ENCODE measurements around the gene SEMA6B.

DNA sequence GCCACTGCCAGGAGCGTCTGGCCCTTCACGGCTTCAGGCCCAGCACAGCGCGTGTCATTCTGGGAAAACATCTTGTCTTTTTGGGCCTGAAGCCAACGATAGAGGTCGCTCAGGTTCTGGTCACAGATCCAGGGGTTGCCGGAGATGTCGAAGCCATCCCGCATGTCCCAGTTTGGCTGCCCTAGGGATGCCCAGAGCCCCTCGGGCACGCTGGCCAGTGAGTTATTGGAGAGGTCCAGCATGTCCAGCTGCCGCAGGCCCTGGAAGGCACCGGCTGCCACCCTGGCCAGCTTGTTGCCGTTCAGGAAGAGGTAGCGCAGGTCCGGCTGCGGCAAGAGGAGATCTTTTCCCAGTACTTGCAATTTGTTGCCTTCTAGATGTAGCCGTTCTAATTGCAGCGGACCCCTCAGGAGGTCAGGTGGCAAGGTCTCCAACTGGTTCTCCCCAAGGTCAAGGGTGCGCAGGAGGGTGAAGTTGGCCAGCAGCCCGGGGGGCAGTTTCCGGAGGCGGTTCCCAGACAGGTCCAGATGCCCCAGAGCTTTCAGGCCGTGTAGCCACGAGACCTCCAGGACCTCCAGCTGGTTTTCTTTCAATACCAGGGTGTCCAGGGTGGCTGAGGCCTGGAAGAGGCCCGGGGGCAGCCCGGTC lies 21.4 kb downstream of the SEMA6B start:
- TF ChIP-seq EP300 (IDR thresholded peaks at IDR 0.05) = no peak
- TF ChIP-seq, protein P1, sequence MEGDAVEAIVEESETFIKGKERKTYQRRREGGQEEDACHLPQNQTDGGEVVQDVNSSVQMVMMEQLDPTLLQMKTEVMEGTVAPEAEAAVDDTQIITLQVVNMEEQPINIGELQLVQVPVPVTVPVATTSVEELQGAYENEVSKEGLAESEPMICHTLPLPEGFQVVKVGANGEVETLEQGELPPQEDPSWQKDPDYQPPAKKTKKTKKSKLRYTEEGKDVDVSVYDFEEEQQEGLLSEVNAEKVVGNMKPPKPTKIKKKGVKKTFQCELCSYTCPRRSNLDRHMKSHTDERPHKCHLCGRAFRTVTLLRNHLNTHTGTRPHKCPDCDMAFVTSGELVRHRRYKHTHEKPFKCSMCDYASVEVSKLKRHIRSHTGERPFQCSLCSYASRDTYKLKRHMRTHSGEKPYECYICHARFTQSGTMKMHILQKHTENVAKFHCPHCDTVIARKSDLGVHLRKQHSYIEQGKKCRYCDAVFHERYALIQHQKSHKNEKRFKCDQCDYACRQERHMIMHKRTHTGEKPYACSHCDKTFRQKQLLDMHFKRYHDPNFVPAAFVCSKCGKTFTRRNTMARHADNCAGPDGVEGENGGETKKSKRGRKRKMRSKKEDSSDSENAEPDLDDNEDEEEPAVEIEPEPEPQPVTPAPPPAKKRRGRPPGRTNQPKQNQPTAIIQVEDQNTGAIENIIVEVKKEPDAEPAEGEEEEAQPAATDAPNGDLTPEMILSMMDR (IDR thresholded peaks at IDR 0.05) = no peak
- no peak for TF ChIP-seq POLR2A (IDR thresholded peaks at IDR 0.05)
